Hepatocyte (in vitro differentiated cells): ENCODE data around the gene GNG11. TPM values are rescaled to one million over a fixed set of nuclear protein-coding genes. Genes with fewer than 3 reads are reported as not detected.

Experiments
- DNase-seq: peaks from one replicate; pipeline ENCODE4 v3.0.0-alpha.2; 2016; ENCODE audit warnings: low spot score
- H2AFZ ChIP-seq: fragments of 200-600 bp; sonication (generic); 2 replicates; pipeline ENCODE4 v1.6.0; 2016; ENCODE audit warnings: antibody characterized with exemption, mild to moderate bottlenecking
- H3K27ac ChIP-seq: fragments of 200-600 bp; sonication (generic); 2 replicates; pipeline ENCODE4 v1.5.1; 2016; ENCODE audit warnings: mild to moderate bottlenecking
- H3K27me3 ChIP-seq: fragments of 200-600 bp; sonication (generic); 2 replicates; pipeline ENCODE4 v1.6.1; 2016
- H3K36me3 ChIP-seq: fragments of 200-600 bp; sonication (generic); replicated peaks from 2 replicates; pipeline ENCODE4 v1.5.1; 2016; ENCODE audit warnings: low read depth; ENCODE audit not compliant: insufficient read depth
- H3K4me1 ChIP-seq: fragments of 200-600 bp; sonication (generic); 2 replicates; pipeline ENCODE4 v1.5.1; 2016; ENCODE audit warnings: mild to moderate bottlenecking, moderate library complexity; ENCODE audit not compliant: insufficient read depth
- H3K4me2 ChIP-seq: fragments of 200-600 bp; sonication (generic); 2 replicates; pipeline ENCODE4 v1.6.0; 2016
- H3K4me3 ChIP-seq: fragments of 200-600 bp; sonication (generic); 2 replicates; pipeline ENCODE4 v1.5.1; 2016; ENCODE audit warnings: mild to moderate bottlenecking
- H3K79me2 ChIP-seq: fragments of 200-600 bp; sonication (generic); 2 replicates; pipeline ENCODE4 v1.6.0; 2017; ENCODE audit warnings: mild to moderate bottlenecking
- H3K9me2 ChIP-seq: fragments of 200-600 bp; sonication (generic); replicated peaks from 2 replicates; pipeline ENCODE4 v1.6.0; 2017; ENCODE audit warnings: mild to moderate bottlenecking; ENCODE audit not compliant: insufficient read depth
- H3K9me3 ChIP-seq: fragments of 200-600 bp; sonication (generic); 2 replicates; pipeline ENCODE4 v1.5.1; 2016; ENCODE audit warnings: low read depth, mild to moderate bottlenecking
- H4K20me1 ChIP-seq: fragments of 200-600 bp; sonication (generic); 2 replicates; pipeline ENCODE4 v1.6.0; 2016; ENCODE audit warnings: mild to moderate bottlenecking; ENCODE audit not compliant: insufficient read depth, poor library complexity, severe bottlenecking
- CTCF ChIP-seq: fragments of 200-600 bp; sonication (generic); IDR thresholded peaks from 2 replicates; pipeline ENCODE4 v1.5.1; 2016; ENCODE audit warnings: antibody characterized with exemption, mild to moderate bottlenecking; ENCODE audit not compliant: poor library complexity
- EZH2 ChIP-seq: fragments of 200-600 bp; sonication (generic); IDR thresholded peaks from 2 replicates; pipeline ENCODE4 v1.6.1; 2016; ENCODE audit warnings: antibody characterized with exemption, mild to moderate bottlenecking, borderline replicate concordance
- EZH2phosphoT487 ChIP-seq: fragments of 200-600 bp; sonication (generic); IDR thresholded peaks from one replicate; pipeline ENCODE4 v1.6.1; 2018; ENCODE audit warnings: antibody characterized with exemption, mild to moderate bottlenecking, low read depth, moderate library complexity; ENCODE audit not compliant: unreplicated experiment, severe bottlenecking
- WGBS: methylation state at CpG from one replicate; pipeline ENCODE4 v1.1.6; 2016; ENCODE audit warnings: low lambda C conversion rate; ENCODE audit errors: missing lambda C conversion rate; 5-methylcytosine and 5-hydroxymethylcytosine counted together
- polyA plus RNA-seq: library from polyadenylated mRNA; unstranded; fragments of >200 nt; fragmentation: Nextera tagmentation; extraction: Ambion mirVana; gene quantifications from 2 replicates; pipeline ENCODE4 v1.2.1, GENCODE V29; 2016
- total RNA-seq: library from RNA; depleted of rRNA; stranded (reverse); fragments of >200 nt; gene quantifications from 2 replicates; pipeline ENCODE4 v1.2.3, GENCODE V29; 2014

The GNG11 gene
- total and polyA plus RNA-seq, 2 experiments from 2014 or later, result 11.2 to 18.0 TPM

- H3K4me1 ChIP-seq, result no peaks in the 10 kb centered on the region
- no peak for TF ChIP-seq CTCF
- H3K4me2 ChIP-seq, result peak overlapping the region; percentile 82
Observed at GRCh38 chr7:93920496-93921182, 896 bp upstream of the GNG11 start.

GRCh38 chr7:93921186-93921585 lies 349 bp upstream of the GNG11 start:
- Histone ChIP-seq H3K9me2 (no peaks in the 10 kb centered on the region), H3K4me3 (peak overlapping the region; percentile 37), H3K79me2 (peaks cover 6% of the 10 kb centered on the region), H3K9me3 (no peaks in the 10 kb centered on the region), H3K27ac (peak overlapping the region; percentile 88), H3K36me3 (no peaks in the 10 kb centered on the region), H3K4me1 (no peaks in the 10 kb centered on the region), H3K27me3 (peaks cover 4% of the 10 kb centered on the region), H3K4me2 (peak overlapping the region; percentile 82), H4K20me1 (no peaks in the 10 kb centered on the region), H2AFZ (peak overlapping the region; percentile 73)
- no peak for TF ChIP-seq EZH2
- no peak for TF ChIP-seq CTCF
- TF ChIP-seq EZH2phosphoT487, result no peak
- WGBS, result 71% methylated on average over 8 of the region's 8 CpGs
- no peak for DNase-seq

More at GRCh38 chr7:93920496-93921182, 896 bp upstream of the GNG11 start:
- no peak for DNase-seq
- H3K27ac ChIP-seq, result peak overlapping the region; percentile 88
- H3K9me2 ChIP-seq, result no peaks in the 10 kb centered on the region
- H3K9me3 ChIP-seq, result no peaks in the 10 kb centered on the region
- no peaks in the 10 kb centered on the region for H4K20me1 ChIP-seq
- WGBS, result 81% methylated on average over 6 of the region's 6 CpGs
- peaks cover 4% of the 10 kb centered on the region for H3K27me3 ChIP-seq
- H2AFZ ChIP-seq, result peak overlapping the region; percentile 4
- no peaks in the 10 kb centered on the region for H3K36me3 ChIP-seq
- peaks cover 6% of the 10 kb centered on the region for H3K79me2 ChIP-seq
- no peak overlapping the region for H3K4me3 ChIP-seq

GRCh38 chr7:93923296-93923695 lies 1.8 kb downstream of the GNG11 start:
- no peak for DNase-seq
- no peak for TF ChIP-seq EZH2
- no peak for TF ChIP-seq EZH2phosphoT487
- WGBS, result 82% methylated on average over 6 of the region's 6 CpGs
- peak overlapping the region; percentile 6 for H3K4me3 ChIP-seq
- H3K9me2 ChIP-seq, result no peaks in the 10 kb centered on the region
- no peaks in the 10 kb centered on the region for H3K9me3 ChIP-seq
- no peak overlapping the region for H3K27ac ChIP-seq
- H3K4me1 ChIP-seq, result no peaks in the 10 kb centered on the region
- no peak overlapping the region for H2AFZ ChIP-seq
- peaks cover 6% of the 10 kb centered on the region for H3K79me2 ChIP-seq
- H4K20me1 ChIP-seq, result no peaks in the 10 kb centered on the region
- H3K36me3 ChIP-seq, result no peaks in the 10 kb centered on the region
- H3K27me3 ChIP-seq, result peaks cover 4% of the 10 kb centered on the region
- H3K4me2 ChIP-seq, result peak overlapping the region; percentile 82

DNA sequence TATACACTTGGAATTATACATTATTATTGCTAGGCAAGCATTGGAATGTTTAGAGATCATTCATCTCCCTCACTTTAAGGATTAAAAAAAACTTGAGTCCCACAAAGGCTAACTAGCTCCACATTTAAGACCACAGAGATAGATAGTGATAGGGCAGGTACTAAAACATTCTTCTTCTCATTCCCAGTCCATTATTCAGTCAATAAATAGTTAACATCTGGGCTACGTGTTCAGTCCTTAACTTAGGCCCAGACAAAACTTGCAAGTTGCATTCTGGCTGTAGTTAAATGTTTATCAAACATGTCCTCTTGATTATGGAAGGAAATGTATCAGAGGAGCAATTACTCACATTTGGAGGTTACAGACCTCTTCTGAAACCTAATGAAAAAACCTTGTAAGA lies 2.4 kb downstream of the GNG11 start:
- Histone ChIP-seq H3K9me3 (no peaks in the 10 kb centered on the region), H3K79me2 (peaks cover 6% of the 10 kb centered on the region), H3K4me1 (no peaks in the 10 kb centered on the region), H2AFZ (no peak overlapping the region), H3K36me3 (no peaks in the 10 kb centered on the region), H3K27ac (no peak overlapping the region), H4K20me1 (no peaks in the 10 kb centered on the region), H3K27me3 (peaks cover 4% of the 10 kb centered on the region), H3K4me2 (peak overlapping the region; percentile 82), H3K4me3 (peak overlapping the region; percentile 6), H3K9me2 (no peaks in the 10 kb centered on the region)
- TF ChIP-seq CTCF, result no peak
- TF ChIP-seq EZH2, result no peak
- no peak for TF ChIP-seq EZH2phosphoT487
- WGBS, result 23% methylated on average over 1 of the region's 1 CpG
- DNase-seq, result no peak
